ENCODE measurements around the gene SEMA3A.
A peak's percentile ranks its signal among the peaks of the same experiment; 100 is the strongest.

SEMA3A gene

DNA sequence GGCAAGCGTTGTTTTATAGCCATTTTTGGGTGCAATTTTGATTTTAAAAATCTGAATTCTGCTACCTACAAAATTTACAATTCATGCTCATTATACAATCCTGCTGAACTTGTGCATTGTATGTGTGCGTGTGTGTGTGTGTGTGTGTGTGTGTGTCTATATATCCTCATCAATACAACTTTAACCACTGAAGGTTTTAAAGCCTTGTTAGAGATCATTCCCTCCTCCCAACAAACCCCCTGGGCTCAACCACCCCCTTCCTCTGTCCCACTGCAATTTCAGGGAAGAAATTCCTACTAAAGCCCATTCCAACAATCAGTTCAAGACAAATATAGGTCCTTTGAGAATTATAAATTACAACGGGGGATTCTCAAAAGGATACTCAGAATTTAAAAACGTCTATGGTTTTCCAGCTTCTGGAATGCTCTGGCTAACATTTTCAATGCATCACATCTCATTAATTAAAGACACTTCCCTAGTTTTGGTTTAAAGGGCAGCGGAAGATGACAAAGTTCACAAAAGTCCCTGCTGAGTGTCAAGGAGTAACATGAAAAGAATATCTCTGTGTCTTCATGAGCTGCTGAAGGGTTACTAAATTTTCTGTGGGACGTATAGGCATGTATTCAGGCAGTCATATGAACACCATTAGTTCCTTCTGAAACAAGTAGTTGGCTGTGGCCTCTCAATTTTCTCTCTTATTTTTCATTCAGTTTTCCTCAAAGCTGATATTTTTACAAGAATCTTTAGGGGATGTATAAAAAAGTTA is 889 bp upstream of the SEMA3A start:
- no peak for DNase-seq

DNA sequence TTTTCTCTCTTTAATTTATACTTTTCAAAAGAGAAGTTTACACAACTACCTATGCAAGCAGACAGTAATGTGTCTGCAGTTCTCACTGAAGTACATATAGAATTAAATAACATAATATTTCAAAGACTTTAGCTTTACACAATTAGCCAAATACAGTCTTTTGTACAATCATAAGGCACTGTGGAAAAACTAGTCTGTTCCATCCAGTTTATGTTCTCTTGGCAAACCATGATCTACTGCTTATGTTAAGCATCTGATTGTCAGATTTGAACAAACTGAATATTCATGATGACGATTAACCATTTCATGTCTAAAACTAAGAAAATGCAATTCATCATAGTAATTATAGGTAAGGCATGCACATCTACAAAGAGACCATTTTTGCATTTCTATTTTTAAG is 842 bp downstream of the SEMA3A start:
- no peak for DNase-seq

DNA sequence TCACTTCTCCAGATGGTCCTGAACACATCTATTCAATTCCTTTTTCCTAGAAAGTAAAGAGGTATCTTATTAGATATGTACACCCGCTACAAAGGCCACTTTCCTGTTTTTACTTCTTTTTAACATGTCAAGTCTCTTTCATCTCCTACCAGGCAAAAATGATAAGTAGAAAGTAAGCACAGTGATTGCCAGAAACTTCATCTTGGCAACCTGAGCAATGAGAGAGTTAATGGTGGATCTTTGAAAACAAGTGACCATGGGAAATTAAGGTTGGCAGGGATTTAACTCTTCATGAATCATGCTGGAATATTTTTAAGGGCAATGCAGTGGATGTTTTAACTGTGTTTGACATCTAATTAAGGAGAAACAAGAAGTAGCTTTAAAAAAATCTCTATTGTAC is 2.7 kb downstream of the SEMA3A start:
- no peak for DNase-seq

DNA sequence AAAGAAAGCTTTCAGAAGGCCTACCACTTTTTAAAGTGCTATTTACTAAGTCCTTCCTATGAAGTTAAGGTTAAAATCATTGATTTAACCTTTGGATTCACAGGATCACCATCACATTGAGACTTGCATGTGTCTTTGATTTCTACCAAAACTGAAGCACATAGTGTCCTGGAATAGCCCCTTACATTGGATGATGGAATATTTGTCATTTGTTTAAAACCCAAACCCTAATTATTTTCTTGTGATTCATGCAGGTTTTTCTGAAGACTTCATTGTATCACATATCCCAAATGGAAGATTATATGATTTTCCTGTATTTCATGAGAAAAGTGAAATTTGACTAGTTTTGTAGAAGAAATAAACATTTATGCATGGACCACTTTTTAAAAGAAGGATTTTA is 3.3 kb downstream of the SEMA3A start:
- DNase-seq = no peak

DNA sequence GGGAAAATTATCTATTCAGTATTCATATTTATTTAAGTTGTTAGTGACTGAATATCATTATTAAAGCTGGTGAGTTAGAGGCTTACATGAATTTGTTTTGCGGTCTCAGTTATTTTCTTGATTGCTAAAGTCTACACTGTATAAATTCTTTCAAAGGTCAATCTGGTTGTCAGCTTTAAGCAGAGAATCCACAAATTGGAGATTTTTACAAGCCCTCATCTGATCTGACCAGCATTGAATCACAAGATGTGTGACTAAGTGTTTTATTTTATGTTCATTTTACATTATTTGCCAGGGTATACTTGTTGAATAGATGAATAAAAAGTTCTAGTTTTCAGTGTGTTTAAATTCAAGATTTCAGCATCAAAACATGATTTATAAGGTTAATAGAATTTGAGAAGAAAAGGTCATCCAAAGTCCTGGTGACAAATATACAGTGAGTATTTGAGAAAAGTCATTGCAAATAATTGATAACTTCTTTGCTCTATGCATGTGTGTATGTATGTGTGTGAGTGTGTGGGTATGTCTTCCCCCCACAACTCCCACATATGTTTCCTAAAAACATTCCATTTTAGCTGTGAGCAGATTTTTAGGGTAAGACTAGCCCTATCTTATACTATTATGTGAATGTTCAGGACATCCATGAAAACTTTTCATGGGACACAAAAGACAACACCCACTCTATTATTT is 4.4 kb downstream of the SEMA3A start:
- no peak for DNase-seq

DNA sequence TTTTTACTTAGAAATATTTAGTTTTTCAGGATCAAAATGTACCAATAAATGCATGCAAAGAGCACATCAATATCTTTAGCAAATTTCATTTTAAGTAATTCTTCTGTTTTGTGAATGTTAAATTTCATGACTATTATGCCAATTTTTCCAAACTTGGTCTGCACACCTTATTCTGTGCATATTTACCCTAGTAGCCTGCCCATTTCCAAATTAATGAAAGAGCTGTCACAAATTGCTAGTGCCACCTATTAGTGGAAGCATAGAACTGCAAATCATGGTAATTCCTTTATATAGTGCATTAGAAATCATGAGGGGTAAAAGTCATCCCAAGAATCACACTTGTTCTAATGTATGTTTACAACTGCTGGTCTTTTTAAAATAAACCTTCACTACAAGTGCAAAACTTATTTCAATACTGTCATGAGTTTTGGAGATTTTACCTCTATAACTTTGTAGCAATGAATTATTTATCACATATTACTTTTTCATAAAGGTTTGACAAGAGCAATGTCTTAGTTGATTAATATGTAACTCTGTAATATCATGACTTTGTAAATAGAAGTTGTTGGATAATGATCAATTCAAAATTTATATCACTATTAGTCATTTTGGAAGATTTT is 5.7 kb downstream of the SEMA3A start:
- no peak for DNase-seq

DNA sequence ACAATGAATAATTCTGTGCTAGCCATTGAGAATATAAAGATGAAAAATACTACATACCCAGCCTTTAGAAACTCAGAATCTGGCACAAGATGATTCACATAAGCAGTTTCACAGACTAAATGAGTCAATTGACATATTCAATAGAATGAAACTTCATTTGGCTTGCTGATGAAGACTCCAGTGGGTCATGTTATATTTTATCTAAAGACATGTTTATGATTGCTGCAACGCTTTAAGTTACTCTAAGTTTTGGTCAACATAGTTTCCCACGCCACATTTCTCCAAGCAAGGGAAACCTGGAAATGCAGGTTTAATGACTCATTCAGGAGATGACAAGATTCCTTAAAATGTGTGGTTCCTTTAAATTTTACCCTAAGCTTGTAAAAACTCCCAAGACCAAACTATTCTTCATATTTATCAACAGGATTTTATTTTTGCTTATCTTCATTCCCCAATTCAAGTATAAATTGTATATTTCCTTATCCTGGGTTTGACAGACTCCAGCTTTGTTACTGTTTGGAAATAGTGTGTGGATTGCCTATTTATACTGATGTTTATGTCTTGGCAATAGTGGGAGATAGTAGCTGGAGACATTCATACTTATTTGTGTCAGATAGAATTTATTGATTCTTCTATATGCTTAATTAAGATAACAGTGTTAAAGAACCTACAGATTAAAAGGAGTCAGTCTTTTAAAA is 6.6 kb downstream of the SEMA3A start:
- peak; percentile 8 for DNase-seq

DNA sequence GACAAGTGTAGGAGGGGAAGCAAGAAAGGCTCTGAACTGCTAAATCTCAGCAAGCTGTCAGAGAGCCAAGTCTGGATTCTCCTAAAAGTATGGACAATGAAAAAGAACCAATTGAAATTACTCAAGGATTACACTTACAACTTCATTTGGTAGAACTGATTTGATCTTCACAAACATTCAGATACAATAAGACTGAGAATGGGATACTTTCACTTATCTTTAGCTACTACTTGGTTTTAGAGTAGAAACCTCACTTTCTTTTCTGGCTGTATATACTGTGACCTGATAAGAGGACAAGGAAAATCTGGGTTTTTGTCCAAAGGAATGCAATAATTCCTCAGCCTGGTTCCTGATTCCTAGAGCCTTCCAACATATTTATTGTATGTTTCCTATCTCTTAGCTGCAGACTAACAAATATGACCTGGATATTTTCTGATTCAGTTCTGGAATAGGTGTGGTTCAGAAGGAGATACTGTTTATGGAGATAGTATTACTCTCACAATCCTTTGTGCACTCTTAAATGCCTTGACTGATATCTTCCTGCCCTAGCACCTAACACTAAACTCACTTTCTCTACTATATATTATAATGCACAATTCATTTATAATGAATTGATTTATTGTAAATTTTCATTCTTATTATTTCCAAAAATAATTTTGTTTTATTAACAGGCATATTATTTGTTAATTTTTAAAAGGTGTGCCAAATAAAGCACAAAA is 7.3 kb downstream of the SEMA3A start:
- DNase-seq = no peak

DNA sequence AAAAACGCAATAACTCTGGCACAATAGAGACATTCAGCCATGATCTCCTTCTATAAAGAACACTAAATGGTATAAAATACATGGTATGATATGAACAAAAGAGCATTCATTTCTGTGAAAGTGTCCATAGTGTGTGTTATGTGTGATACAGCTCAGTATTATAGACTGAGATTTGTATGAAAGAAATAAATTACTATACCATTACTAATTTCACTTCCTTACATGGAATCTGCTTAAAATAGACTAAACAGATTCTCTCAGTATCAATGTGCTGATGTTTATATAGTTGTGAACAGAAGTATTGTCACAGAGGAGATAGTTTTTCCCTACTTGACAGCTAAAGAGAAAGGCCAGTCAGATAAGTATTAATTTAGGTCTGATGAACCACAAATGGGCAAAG is 10.8 kb downstream of the SEMA3A start:
- DNase-seq = no peak

DNA sequence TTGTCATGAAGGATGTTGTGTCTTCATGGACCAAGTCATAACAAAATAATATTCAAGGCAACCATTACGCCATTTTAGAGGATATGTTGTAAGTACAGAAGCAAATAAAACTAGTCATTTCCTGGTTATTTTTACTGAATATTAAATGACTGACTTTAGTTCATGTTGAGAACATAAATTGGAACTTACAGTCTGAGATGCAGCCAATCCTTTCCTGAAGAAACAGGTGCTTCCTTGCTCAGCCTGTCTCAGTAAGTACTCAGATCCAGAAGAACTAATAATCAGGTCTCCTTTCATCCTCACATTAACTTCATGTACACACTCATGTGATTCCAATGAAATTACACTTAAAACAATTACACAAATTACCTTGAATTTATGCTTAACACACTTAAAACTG is 12.3 kb downstream of the SEMA3A start:
- no peak for DNase-seq

DNA sequence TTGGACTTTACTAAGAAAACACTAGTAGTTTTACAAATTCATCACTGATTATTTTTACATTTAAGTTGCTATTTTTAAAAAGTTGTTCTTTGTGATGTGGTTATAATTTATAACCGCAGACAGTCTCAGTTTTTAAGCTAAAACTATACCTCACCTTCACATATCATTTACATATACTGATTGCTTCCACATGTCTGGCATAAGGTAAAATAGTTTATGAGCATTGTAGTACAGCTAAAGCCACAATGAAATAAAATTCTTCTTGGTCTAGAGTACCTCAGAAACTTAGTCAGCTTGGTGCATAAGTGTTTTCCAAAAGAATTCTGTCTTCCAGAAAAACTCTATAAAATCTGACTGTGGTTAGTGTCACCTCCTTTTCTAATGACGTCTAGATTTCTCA is 13.0 kb downstream of the SEMA3A start:
- no peak for DNase-seq

DNA sequence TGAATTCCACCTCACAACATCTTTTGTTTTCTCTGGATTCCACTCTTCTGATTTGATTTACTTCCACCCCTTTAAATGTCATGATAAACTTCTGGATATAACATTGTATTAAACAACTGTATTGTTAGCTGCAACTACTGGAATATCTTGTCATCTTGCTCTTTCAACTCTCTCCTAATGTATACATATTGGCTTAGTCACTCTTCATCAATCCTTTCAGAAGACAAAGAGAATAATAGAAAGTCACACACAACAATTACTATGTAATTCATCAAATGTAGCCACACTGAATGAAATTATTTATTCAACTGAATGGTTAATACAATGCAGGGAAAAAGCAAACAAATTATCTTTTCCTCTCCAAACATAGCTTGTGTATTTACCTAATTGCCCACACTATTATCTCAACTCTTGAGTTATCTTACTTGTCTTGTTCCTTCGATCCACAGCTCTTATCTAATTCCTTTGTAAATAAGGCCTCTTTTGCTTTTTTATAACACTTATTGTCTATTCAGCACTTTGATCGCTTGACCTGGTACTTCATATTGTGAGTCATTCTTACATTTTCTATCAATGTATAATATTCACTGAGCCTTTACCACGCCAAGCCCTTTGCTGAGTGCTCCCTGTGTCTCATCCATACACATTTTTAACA is 16.7 kb downstream of the SEMA3A start:
- DNase-seq = no peak

DNA sequence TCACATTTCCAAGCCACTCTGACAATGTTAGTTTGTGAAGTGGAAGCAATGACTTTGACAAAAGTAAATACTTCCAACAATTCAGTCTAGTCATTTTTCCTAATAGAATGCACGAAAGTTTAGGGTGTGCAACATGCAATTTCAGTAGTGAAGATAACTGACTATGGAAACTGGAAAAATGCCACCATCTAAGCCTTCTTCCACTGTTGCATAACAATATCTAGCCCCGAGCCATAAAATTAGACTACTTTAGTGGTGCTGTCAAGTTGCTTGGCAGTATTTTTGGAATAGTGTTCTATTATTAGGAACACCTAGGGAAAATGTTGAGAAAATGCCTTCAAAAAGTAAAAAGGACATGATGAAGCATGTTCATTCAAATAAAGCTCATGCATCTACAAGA is 17.9 kb downstream of the SEMA3A start:
- no peak for DNase-seq

DNA sequence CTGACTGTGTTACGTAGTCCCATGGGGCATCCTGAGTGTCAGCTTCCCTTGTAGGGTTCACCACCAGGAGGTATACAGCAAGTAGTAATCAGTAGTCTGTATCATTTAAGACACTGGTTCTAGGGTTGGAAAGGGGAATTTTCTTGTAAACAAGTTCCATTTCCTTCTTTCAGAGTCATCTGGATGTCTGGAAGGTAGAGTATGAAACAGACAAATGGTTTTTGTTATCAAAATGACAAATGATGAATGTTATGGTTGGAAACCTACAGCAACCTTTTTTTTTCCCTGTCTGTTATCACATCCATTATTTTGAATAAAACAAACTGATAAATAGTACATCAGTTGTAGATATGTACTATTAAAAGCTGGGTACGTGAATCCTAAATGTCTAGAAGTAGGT is 19.1 kb downstream of the SEMA3A start:
- no peak for DNase-seq

DNA sequence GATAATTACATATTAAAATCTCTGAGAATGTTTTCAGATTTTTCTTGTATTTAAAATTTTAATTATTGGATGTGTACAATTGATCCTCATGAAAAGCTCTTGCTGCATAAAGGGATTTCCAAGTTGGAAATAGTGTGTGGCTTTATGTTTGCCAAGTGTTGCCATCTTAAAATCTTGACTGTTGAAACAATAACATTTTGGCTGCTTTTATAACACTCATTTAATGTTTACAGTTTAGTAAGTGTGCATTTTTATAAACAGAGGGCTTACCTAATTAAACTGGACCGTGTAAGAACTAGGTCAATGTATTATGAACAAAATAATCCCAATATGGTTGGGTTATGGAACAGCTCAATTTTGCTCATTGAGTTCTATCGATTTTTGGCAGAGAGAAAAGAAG is 23.9 kb downstream of the SEMA3A start:
- no peak for DNase-seq

DNA sequence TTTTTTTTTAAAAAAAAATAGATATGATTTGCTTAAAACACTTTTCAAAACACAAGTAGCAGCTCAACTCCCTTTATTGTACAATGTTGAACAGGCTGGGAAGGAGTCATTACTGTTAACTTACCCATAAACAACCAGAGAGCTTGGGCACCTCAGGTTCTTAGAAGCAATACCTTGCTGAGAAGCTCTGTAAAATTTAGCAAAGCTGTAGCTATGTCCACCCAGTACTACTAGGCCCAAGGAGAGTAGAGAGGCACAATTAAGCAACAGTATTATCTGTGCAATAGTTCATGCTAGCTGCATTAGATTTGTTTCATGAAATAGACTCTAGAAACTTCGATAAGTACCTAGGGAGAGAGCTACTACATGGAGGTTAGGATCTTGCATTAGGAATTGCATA is 32.0 kb downstream of the SEMA3A start:
- no peak for DNase-seq

DNA sequence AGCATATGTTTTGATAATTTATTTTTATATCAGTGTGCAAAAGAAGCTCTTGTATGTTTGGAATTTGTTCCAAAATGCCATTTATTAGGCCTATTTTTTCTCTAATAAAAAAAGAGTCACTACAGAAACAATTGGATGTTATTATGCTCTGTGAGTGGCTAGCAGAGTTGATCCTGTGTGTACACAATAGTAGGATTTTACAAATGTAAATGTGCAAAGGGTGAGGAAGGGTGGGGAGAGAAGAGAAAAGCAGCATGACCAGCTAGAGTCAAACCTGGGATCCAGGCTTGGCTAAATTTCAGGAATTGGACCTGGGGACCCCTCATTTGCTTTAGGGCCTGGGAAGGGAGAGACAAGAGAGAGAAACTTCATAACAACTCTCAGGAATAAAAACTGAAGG is 32.5 kb downstream of the SEMA3A start:
- no peak for DNase-seq

DNA sequence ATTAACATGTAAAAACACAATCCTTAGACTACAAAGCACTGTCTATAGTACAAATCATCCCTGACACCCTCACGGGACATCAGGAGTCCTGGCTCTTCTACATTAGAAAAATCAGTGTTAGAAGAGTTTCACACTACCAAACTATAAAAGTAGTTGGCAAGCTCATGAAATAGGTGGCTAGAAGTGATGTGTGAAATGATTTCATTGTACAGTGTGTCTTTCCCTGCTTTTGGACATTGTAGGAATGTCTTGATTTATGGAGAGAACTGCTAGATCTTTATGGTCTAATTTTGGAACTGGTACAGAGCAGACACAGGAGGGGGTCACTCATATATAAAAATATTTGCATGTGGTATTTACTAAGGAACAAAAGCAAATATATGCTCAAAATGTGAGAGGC is 33.2 kb downstream of the SEMA3A start:
- DNase-seq = no peak

DNA sequence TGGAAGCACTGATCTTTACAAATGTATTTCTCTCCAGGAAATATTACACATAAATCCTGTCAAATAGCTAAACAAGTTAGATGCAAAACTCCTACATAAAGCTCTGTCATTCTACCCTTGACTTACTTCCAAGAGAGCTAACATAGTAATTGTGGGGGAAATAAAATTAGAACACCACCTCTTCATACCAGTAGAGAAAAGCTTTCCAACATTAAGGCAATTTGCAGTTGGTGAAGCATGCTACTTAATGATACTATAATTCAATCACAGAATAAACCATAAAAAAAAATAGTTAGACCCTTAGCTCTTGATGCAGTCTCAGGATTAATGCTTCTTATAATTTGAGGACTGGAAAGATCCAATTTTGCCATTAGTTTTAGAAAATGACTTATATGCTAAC is 35.2 kb downstream of the SEMA3A start:
- DNase-seq = no peak

DNA sequence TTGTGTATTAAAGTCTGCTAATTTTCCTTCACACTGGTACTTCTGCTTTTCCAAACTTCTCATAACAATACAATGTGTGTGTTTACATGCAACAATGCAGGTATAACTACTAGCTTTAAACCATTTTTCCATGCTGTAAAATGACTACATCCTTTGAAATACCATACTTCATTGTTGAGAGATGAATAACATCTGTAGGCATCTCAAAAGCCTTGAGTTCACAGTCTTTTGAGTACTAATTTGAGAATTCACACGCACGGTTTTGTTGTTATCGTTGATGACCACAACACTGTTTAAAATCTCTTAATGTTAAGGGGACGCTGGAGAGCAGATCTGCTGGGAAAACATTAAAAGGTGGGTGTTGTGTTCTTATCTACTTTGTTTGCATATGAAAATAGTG is 37.4 kb downstream of the SEMA3A start:
- DNase-seq = no peak

DNA sequence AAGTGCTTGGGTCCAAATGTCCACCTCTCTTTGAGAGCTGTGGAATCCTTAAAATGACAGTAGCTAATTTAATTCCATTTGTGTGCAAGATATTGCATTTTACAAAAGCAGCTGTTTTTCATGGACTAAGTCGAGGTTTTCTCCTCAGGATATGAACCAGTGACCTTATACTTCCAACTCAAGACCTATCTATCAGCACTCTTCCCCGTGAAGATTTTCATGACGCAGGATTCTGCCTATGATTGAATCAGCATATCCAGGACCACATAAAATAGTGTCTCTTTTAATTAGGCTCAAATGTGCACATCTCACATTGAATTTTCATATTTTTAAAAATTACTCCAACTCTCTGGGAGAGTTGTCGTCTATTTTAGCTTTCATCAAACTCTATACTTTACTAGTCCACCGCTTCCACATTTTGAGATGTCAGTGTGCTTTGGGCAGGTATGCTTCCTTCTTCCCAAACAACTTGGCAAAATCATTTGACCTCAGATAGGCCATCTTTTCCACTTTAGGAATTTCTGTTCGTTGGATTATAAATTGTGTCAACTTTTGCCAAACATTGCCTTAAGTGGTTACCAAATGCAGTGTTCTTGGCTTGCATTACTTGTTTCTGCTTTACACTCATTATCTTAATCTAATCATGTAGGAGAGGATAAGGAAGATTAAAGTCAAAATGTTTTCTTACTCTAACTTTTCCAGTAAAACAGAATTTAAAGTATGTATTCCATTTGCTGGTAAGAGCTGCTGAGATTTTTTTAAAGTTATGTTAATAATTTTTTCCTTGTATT is 39.4 kb downstream of the SEMA3A start:
- DNase-seq = no peak

DNA sequence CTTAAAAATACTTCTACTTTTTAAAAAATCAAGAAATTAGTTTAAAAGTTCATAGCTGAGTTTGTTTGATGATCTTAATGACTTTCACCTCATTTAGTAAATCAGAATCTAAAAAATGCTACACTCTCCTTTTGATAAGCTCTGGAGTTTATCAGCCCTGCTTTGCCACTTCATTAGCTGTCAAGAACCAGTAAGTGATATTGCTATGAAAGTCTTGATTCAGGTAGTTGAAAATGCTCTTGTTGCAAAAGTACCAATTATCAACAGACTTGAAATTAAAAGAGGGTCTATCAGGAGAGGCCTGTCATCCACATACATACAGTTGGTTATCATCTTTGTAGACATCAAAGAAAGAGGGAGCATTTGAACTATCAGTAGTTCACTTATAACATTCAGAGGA is 41.6 kb downstream of the SEMA3A start:
- DNase-seq = no peak
